HepG2 (cell line): Measurements from ENCODE around the gene TATDN2. TPM values are rescaled to one million over a fixed set of nuclear protein-coding genes. Genes with fewer than 3 reads are reported as not detected.
A peak's percentile ranks its signal among the peaks of the same experiment; 100 is the strongest.

Source experiments
- EZH2 ChIP-seq: conservative IDR thresholded peaks from 2 replicates; pipeline ENCODE4 v1.6.1; 2012; ENCODE audit warnings: mild to moderate bottlenecking, low read depth, low read length, moderate library complexity
- HDAC2 ChIP-seq: sonication (generic); formaldehyde crosslinking; IDR thresholded peaks from 2 replicates; pipeline ENCODE4 v1.4.0; 2020; ENCODE audit warnings: missing genetic modification reagents
- KAT2B ChIP-seq: fragments of 150-350 bp; IDR thresholded peaks from 2 replicates; pipeline ENCODE4 v1.6.1; 2014; ENCODE audit warnings: low read depth, low read length, borderline replicate concordance
- KDM2A ChIP-seq: sonication (generic); formaldehyde crosslinking; IDR thresholded peaks from 2 replicates; pipeline ENCODE4 v1.4.0; 2020; ENCODE audit warnings: low read depth, missing genetic modification reagents, borderline replicate concordance
- NR0B2 ChIP-seq: sonication (generic); formaldehyde crosslinking; IDR thresholded peaks from 2 replicates; pipeline ENCODE4 v1.4.0; 2020; ENCODE audit warnings: mild to moderate bottlenecking, missing genetic modification reagents
- PHF8 ChIP-seq: sonication (generic); formaldehyde crosslinking; IDR thresholded peaks from 2 replicates; pipeline ENCODE4 v1.5.0; 2020; ENCODE audit warnings: missing genetic modification reagents
- SP5 ChIP-seq: IDR thresholded peaks from 2 replicates; pipeline ENCODE4 v1.6.1; 2016; ENCODE audit warnings: low read depth, borderline replicate concordance
- TCF12 ChIP-seq, 2 experiments: fragments of 450-650 bp in 1 of 2; sonication (generic) in 1 of 2; formaldehyde crosslinking in 1 of 2; IDR thresholded peaks; 2 replicates each; pipeline versions ENCODE4 v1.6.1 to v1.8.0; 2017 to 2022; ENCODE audit warnings: antibody characterized with exemption in 1 of 2, mild to moderate bottlenecking in 1 of 2, missing genetic modification reagents in 1 of 2, moderate library complexity in 1 of 2
- U2AF1 ChIP-seq: fragments of 200-400 bp; formaldehyde crosslinking; optimal IDR thresholded peaks from 2 replicates; pipeline ENCODE3; 2017; ENCODE audit warnings: mild to moderate bottlenecking, low read depth, low read length
- USF2 ChIP-seq, 2 experiments: sonication (generic) in 1 of 2; formaldehyde crosslinking in 1 of 2; IDR thresholded peaks; 2 replicates each; pipeline versions ENCODE4 v1.5.1 to v1.6.1; 2011 to 2020; ENCODE audit warnings: borderline replicate concordance in 1 of 2, low read depth in 1 of 2, low read length in 1 of 2, mild to moderate bottlenecking in 1 of 2, missing genetic modification reagents in 1 of 2, moderate library complexity in 1 of 2
- ZBTB10 ChIP-seq: sonication (generic); formaldehyde crosslinking; IDR thresholded peaks from 2 replicates; pipeline ENCODE4 v1.4.0; 2020; ENCODE audit warnings: missing genetic modification reagents, borderline replicate concordance
- ZKSCAN5 ChIP-seq: sonication (generic); formaldehyde crosslinking; IDR thresholded peaks from 2 replicates; pipeline ENCODE4 v1.5.1; 2020; ENCODE audit warnings: mild to moderate bottlenecking, missing genetic modification reagents
- ZNF260 ChIP-seq: sonication (generic); formaldehyde crosslinking; IDR thresholded peaks from 2 replicates; pipeline ENCODE4 v1.4.0; 2020; ENCODE audit warnings: missing genetic modification reagents, low read depth, mild to moderate bottlenecking, borderline replicate concordance
- ZNF276 ChIP-seq: sonication (generic); formaldehyde crosslinking; IDR thresholded peaks from 2 replicates; pipeline ENCODE4 v1.4.0; 2020; ENCODE audit warnings: mild to moderate bottlenecking, low read depth, missing genetic modification reagents
- ZNF362 ChIP-seq: sonication (generic); formaldehyde crosslinking; IDR thresholded peaks from 2 replicates; pipeline ENCODE4 v1.4.0; 2020; ENCODE audit warnings: missing genetic modification reagents, mild to moderate bottlenecking, borderline replicate concordance
- ZNF775 ChIP-seq: sonication (generic); formaldehyde crosslinking; IDR thresholded peaks from 2 replicates; pipeline ENCODE4 v1.4.0; 2020; ENCODE audit warnings: missing genetic modification reagents, mild to moderate bottlenecking, moderate library complexity, borderline replicate concordance
- ZNF792 ChIP-seq: IDR thresholded peaks from 2 replicates; pipeline ENCODE4 v1.6.1; 2016
- polyA plus RNA-seq, 8 experiments: library from polyadenylated mRNA; depleted of rRNA in 3 of 8; stranded (reverse) in 7 of 8; unstranded in 1 of 8; fragments of >200 nt; fragmentation: Illumina TruSeq in 4 of 8; extraction: Trizol in 4 of 8; gene quantifications; 2 replicates each; pipeline versions ENCODE4 v1.2.1 to v1.2.3, GENCODE V29; 2011 to 2016; ENCODE audit warnings: low read depth in 4 of 8, missing spikeins in 1 of 8, mixed read lengths in 1 of 8; ENCODE audit not compliant: insufficient read depth in 1 of 8
- total RNA-seq, 5 experiments: library from RNA; depleted of rRNA; stranded (reverse); fragments of >200 nt; fragmentation: Illumina TruSeq; extraction: Trizol; gene quantifications; 2 replicates each; pipeline ENCODE4 v1.2.3, GENCODE V29; 2016; ENCODE audit warnings: low read depth in 1 of 5

TATDN2 gene
- total and polyA plus RNA-seq, 2 of the 13 experiments (the other 11 are each of a cell fraction or from before 2014, with no cell fraction given): 12.1 to 21.9 TPM

GRCh38 chr3:10223676-10224639 is 24.3 kb upstream of the TATDN2 start (continued):
- TF ChIP-seq USF2 (IDR thresholded peaks at IDR 0.05; ENCODE audit: low read depth, low read length): no peak
- no peak for TF ChIP-seq USF2 (CRISPR knock-in tag; IDR thresholded peaks at IDR 0.05; ENCODE audit: borderline replicate concordance)
- TF ChIP-seq ZBTB10 (CRISPR knock-in tag): peak; percentile 86; the same call in 1 of the 2 replicates
- TF ChIP-seq PHF8: no peak
- TF ChIP-seq ZNF276 (CRISPR knock-in tag): no peak
- no peak for TF ChIP-seq KAT2B
- TF ChIP-seq ZNF775 (CRISPR knock-in tag): no peak
- TF ChIP-seq U2AF1: no peak
- TF ChIP-seq ZKSCAN5: no peak
- TF ChIP-seq HDAC2 (CRISPR knock-in tag): peak; percentile 74
- no peak for TF ChIP-seq ZNF260 (CRISPR knock-in tag)
- no peak for TF ChIP-seq ZNF362
- TF ChIP-seq ZNF792: no peak
- TF ChIP-seq NR0B2 (CRISPR knock-in tag): no peak
- no peak for TF ChIP-seq EZH2
- no peak for TF ChIP-seq KDM2A (CRISPR knock-in tag)
- no peak for TF ChIP-seq SP5 (CRISPR knock-in tag)
- no peak for TF ChIP-seq TCF12 (IDR thresholded peaks at IDR 0.05)
- TF ChIP-seq TCF12 (CRISPR knock-in tag; IDR thresholded peaks at IDR 0.05): 0 out of 2 replicates have a peak, but pooled peaks have one; percentile 6
